ENCODE data around the gene AP2A2. TPM values are rescaled to one million over a fixed set of nuclear protein-coding genes. Genes with fewer than 3 reads are reported as not detected.
A peak's percentile ranks its signal among the peaks of the same experiment; 100 is the strongest.

AP2A2 gene
- total RNA-seq, 1 donor from 2014 or later = 105 TPM

DNA sequence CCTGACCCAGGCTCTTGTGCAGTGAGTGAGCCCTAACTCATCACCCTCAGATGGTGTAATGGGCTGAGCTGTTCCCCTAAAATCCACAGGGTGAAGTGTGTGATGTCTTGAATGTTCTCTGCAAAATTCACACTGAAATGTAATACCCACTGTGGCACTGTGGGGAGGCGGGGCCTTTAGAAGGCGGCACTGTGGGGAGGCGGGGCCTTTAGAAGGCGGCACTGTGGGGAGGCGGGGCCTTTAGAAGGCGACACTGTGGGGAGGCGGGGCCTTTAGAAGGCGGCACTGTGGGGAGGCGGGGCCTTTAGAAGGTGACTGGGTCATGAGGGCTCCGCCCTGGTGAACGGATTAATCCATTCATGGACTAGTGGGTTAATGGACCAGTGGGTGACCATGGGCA lies 48.1 kb upstream of the AP2A2 start:
- H3K36me3 Mint-ChIP-seq (ENCODE audit: low read depth, unreplicated experiment) = peaks cover 14% of the 10 kb centered on the region
- Histone ChIP-seq H4K20me1 (ENCODE audit: insufficient read depth, low read length) (peaks cover 20% of the 10 kb centered on the region), H3K9me3 (ENCODE audit: insufficient read depth, low read depth, low read length) (no peaks in the 10 kb centered on the region), H3K36me3 (ENCODE audit: insufficient read depth, low read length) (no peaks in the 10 kb centered on the region), H3K9ac (ENCODE audit: low read length) (no peak overlapping the region), H3K27me3 (ENCODE audit: insufficient read depth, low read length) (no peaks in the 10 kb centered on the region), H3K4me3 (ENCODE audit: insufficient read depth, low read depth, low read length) (no peak overlapping the region), H3K79me2 (ENCODE audit: insufficient read depth, low read length) (no peaks in the 10 kb centered on the region), H3K4me1 (ENCODE audit: insufficient read depth, low read length) (no peaks in the 10 kb centered on the region), H2AFZ (ENCODE audit: low read depth, low read length) (no peak overlapping the region), H3K4me2 (ENCODE audit: low read length) (no peak overlapping the region), H3K27ac (ENCODE audit: low read depth, low read length) (no peak overlapping the region)
- TF ChIP-seq EZH2 (IDR thresholded peaks at IDR 0.05; ENCODE audit: insufficient read depth, low read length) = no peak
- TF ChIP-seq, protein P1, sequence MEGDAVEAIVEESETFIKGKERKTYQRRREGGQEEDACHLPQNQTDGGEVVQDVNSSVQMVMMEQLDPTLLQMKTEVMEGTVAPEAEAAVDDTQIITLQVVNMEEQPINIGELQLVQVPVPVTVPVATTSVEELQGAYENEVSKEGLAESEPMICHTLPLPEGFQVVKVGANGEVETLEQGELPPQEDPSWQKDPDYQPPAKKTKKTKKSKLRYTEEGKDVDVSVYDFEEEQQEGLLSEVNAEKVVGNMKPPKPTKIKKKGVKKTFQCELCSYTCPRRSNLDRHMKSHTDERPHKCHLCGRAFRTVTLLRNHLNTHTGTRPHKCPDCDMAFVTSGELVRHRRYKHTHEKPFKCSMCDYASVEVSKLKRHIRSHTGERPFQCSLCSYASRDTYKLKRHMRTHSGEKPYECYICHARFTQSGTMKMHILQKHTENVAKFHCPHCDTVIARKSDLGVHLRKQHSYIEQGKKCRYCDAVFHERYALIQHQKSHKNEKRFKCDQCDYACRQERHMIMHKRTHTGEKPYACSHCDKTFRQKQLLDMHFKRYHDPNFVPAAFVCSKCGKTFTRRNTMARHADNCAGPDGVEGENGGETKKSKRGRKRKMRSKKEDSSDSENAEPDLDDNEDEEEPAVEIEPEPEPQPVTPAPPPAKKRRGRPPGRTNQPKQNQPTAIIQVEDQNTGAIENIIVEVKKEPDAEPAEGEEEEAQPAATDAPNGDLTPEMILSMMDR (IDR thresholded peaks at IDR 0.05; ENCODE audit: insufficient read depth, low read depth, low read length) = no peak
- H3K27ac Mint-ChIP-seq (ENCODE audit: unreplicated experiment) = peak overlapping the region; percentile 34
- H3K27me3 Mint-ChIP-seq (ENCODE audit: low read depth, unreplicated experiment) = peaks cover 3% of the 10 kb centered on the region
- no peaks in the 10 kb centered on the region for H3K9me3 Mint-ChIP-seq (ENCODE audit: unreplicated experiment)
- H3K4me3 Mint-ChIP-seq (ENCODE audit: unreplicated experiment) = no peak overlapping the region
- peaks cover 3% of the 10 kb centered on the region for H3K4me1 Mint-ChIP-seq (ENCODE audit: low read depth, unreplicated experiment)
- DNase-seq (ENCODE audit: low read depth) = no peak
- no peak for FAIRE-seq

DNA sequence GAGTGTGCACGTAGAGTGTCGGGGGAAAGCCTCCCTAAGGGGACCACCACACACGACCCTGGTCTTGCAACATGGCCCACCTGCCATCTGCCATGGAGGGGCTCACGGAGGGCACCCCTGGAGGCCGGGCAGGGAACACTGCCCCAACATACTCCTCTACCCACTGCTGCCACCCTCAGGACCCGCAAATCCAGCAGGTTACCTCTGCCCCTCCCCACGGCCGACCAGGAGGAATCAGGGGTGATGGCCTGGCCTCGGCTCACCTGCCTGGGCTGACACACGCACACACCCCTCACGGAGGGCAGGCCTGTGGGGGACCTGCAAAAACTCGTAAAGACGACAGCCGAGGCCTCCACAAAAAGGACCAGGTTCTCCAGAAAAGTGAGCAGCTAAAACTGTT lies 45.2 kb upstream of the AP2A2 start:
- Histone ChIP-seq H3K4me3 (ENCODE audit: insufficient read depth, low read depth, low read length) (no peak overlapping the region), H3K4me1 (ENCODE audit: insufficient read depth, low read length) (no peaks in the 10 kb centered on the region), H3K27ac (ENCODE audit: low read depth, low read length) (no peak overlapping the region), H2AFZ (ENCODE audit: low read depth, low read length) (no peak overlapping the region), H3K79me2 (ENCODE audit: insufficient read depth, low read length) (no peaks in the 10 kb centered on the region), H3K9me3 (ENCODE audit: insufficient read depth, low read depth, low read length) (no peaks in the 10 kb centered on the region), H3K36me3 (ENCODE audit: insufficient read depth, low read length) (no peaks in the 10 kb centered on the region), H3K4me2 (ENCODE audit: low read length) (no peak overlapping the region), H3K27me3 (ENCODE audit: insufficient read depth, low read length) (no peaks in the 10 kb centered on the region), H4K20me1 (ENCODE audit: insufficient read depth, low read length) (peaks cover 15% of the 10 kb centered on the region), H3K9ac (ENCODE audit: low read length) (no peak overlapping the region)
- peaks cover 13% of the 10 kb centered on the region for H3K36me3 Mint-ChIP-seq (ENCODE audit: low read depth, unreplicated experiment)
- no peak for FAIRE-seq
- DNase-seq (ENCODE audit: low read depth) = no peak
- H3K27me3 Mint-ChIP-seq (ENCODE audit: low read depth, unreplicated experiment) = peaks cover 2% of the 10 kb centered on the region
- peaks cover 4% of the 10 kb centered on the region for H3K4me1 Mint-ChIP-seq (ENCODE audit: low read depth, unreplicated experiment)
- H3K27ac Mint-ChIP-seq (ENCODE audit: unreplicated experiment) = no peak overlapping the region
- H3K4me3 Mint-ChIP-seq (ENCODE audit: unreplicated experiment) = no peak overlapping the region
- H3K9me3 Mint-ChIP-seq (ENCODE audit: unreplicated experiment) = no peaks in the 10 kb centered on the region
- TF ChIP-seq EZH2 (IDR thresholded peaks at IDR 0.05; ENCODE audit: insufficient read depth, low read length) = no peak
- TF ChIP-seq, protein P1 (IDR thresholded peaks at IDR 0.05; ENCODE audit: insufficient read depth, low read depth, low read length) = no peak

DNA sequence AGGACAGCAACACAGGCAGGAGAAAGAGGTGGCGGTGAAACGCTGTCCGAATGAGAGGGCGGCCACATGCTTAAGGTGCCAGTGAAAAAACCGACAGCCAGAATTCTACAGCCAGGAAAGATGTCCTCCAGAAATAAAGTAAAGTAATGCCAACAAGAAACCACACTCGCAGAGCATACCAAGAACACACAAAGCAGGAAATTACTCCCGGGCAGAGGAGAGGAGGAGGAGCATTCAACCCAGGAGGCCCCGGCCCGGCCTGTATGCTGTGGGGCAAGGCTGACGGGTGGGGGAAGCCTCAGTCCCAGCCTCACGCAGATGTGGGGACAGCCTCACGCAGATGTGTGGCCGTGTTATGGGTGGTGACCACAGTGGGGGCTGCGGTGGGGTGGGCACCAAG lies 43.1 kb upstream of the AP2A2 start:
- Histone ChIP-seq H4K20me1 (ENCODE audit: insufficient read depth, low read length) (peaks cover 8% of the 10 kb centered on the region), H2AFZ (ENCODE audit: low read depth, low read length) (no peak overlapping the region), H3K4me1 (ENCODE audit: insufficient read depth, low read length) (no peaks in the 10 kb centered on the region), H3K9me3 (ENCODE audit: insufficient read depth, low read depth, low read length) (no peaks in the 10 kb centered on the region), H3K27me3 (ENCODE audit: insufficient read depth, low read length) (no peaks in the 10 kb centered on the region), H3K79me2 (ENCODE audit: insufficient read depth, low read length) (no peaks in the 10 kb centered on the region), H3K4me2 (ENCODE audit: low read length) (no peak overlapping the region), H3K27ac (ENCODE audit: low read depth, low read length) (no peak overlapping the region), H3K36me3 (ENCODE audit: insufficient read depth, low read length) (no peaks in the 10 kb centered on the region), H3K9ac (ENCODE audit: low read length) (no peak overlapping the region), H3K4me3 (ENCODE audit: insufficient read depth, low read depth, low read length) (no peak overlapping the region)
- H3K4me1 Mint-ChIP-seq (ENCODE audit: low read depth, unreplicated experiment) = peaks cover 4% of the 10 kb centered on the region
- H3K27ac Mint-ChIP-seq (ENCODE audit: unreplicated experiment) = no peak overlapping the region
- TF ChIP-seq, protein P1 (IDR thresholded peaks at IDR 0.05; ENCODE audit: insufficient read depth, low read depth, low read length) = no peak
- TF ChIP-seq EZH2 (IDR thresholded peaks at IDR 0.05; ENCODE audit: insufficient read depth, low read length) = no peak
- DNase-seq (ENCODE audit: low read depth) (no peak), FAIRE-seq (no peak)
- H3K27me3 Mint-ChIP-seq (ENCODE audit: low read depth, unreplicated experiment) = no peaks in the 10 kb centered on the region
- no peaks in the 10 kb centered on the region for H3K9me3 Mint-ChIP-seq (ENCODE audit: unreplicated experiment)
- no peak overlapping the region for H3K4me3 Mint-ChIP-seq (ENCODE audit: unreplicated experiment)
- peaks cover 15% of the 10 kb centered on the region for H3K36me3 Mint-ChIP-seq (ENCODE audit: low read depth, unreplicated experiment)
